PC-9 (cell line): ENCODE data around the gene NXN.

Experiments
- CTCF ChIP-seq: fragments of 200-600 bp; sonication (generic); conservative IDR thresholded peaks from 2 replicates; pipeline ENCODE4 v1.6.1; 2017; ENCODE audit warnings: mixed run types, antibody characterized with exemption, mild to moderate bottlenecking, moderate library complexity
- EZH2 ChIP-seq: fragments of 200-600 bp; sonication (generic); IDR thresholded peaks from 2 replicates; pipeline ENCODE4 v1.8.0; 2017; ENCODE audit warnings: antibody characterized with exemption, low read depth

DNA sequence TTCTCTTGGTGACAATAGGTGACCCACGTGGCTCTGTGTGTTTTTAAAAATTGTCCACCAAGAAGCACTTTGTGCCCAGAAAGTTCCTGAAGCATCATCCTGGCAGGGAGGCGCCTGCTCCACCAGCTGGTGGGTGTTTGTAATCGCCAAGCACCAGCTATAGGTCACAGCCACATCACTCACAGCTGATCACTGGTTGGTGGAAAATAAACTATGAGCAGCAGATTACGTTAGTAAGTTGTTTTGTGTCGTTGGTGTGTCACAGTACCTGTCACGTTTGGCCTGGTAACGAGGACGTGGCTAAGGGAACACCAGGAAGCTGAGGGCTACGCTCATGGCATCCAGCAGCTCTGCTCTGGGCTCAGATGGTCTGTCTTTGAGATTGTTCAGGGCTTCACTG lies 187.3 kb downstream of the NXN start:
- TF ChIP-seq CTCF (peak; percentile 29; the same call in 1 of the 2 replicates), EZH2 (no peak)
